HG02571 (cell line): Measurements from ENCODE around the gene ZDHHC18.
"Not testable (repeated sequence)": the region's sequence is repeated elsewhere in the genome, so short reads cannot be mapped to it uniquely, and the experiment has no call there.

Experiments
- ATAC-seq: cut with Tn5 transposase; IDR thresholded peaks from one replicate; pipeline ENCODE4 v1.9.1; 2021; ENCODE audit warnings: mild to moderate bottlenecking, moderate library complexity; ENCODE audit not compliant: unreplicated experiment

Gene ZDHHC18

DNA sequence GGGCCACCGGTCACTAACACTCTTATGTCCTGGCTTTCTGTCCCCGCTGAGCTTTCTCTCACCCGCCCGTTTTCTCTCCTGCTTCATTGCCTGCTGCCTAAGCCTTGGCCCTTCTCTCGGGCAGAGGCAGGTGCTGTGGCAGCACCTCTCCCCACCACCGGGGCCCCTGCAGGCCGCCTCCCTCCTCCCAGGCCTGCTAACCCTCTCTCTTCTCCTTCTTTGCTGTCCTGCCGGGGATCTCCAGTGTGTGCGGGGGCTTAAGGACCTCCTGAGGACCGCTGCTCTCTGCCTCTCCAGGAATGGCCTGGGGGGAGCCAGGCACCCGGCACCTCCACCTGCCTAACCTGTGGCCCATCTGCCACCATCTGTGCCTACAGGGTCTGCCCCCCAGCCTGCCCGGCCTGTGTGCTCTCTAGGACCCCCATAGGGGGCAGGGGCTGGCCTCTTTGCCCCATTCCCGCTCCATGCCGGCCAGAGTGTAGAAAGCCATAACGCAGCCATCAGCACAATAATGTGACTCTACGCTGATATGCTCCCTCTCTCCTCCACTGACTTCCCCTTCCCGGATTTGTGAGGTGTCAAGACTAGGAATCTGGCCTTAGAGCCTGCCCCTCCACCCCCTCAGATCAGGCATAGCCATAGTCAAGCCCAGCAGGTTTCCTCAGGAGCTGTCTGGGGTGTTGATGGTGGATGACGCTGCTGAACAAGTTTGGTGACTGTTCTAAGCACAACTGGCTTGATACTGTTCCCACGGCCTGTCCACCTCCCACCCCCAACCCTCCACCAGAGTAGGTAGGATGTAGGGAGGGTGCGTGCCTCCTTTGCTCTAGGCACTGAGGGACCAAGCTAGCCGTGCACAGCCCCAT, 30.3 kb downstream of the ZDHHC18 start:
- ATAC-seq = no peak

DNA sequence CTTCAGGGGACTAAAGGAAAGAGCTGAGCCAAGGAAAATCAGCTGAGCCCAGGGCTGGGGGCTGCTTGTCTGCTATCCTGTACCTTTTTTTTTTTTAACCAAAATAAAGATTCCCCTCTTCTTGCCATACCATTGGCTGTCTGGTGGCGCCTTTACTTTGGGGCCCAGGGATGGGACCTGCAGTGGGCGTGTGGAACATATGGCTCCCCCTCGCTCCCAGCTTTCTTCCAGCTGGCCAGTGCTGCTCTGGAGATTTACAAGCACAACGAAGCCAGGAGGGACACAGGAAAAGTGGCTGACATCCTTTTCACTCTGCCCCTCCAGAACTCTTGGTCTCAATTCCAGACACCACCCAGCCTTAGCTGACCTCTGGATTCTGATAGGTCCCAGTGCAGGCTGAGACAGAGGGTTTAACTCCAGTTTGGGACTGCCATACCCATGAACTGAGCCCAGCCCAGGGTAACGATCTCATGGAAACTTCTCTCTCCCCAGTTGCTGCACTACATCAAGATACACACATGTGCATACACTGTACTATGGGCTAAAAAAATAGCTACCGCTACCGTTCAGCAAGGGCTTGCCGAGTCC, 31.1 kb downstream of the ZDHHC18 start:
- no peak for ATAC-seq

DNA sequence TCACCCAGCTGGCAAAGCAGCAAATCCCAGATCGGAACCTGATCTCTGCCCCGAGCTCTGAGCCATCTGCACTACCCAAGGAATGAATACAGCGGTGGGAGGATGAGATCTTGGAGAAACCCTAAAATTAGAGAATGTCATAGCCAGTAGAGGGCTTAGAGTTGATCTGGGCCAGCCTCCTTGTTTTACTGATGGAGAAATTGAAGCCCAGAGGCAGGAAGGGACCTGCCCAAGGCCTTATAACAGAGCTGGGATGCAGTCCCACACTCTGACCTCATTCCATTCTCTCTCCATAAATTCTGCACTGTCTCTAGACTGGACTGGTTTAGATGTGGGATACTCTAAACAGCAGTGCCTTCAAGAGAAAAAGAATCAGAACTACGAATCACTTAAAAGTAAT, 31.7 kb downstream of the ZDHHC18 start:
- no peak for ATAC-seq

DNA sequence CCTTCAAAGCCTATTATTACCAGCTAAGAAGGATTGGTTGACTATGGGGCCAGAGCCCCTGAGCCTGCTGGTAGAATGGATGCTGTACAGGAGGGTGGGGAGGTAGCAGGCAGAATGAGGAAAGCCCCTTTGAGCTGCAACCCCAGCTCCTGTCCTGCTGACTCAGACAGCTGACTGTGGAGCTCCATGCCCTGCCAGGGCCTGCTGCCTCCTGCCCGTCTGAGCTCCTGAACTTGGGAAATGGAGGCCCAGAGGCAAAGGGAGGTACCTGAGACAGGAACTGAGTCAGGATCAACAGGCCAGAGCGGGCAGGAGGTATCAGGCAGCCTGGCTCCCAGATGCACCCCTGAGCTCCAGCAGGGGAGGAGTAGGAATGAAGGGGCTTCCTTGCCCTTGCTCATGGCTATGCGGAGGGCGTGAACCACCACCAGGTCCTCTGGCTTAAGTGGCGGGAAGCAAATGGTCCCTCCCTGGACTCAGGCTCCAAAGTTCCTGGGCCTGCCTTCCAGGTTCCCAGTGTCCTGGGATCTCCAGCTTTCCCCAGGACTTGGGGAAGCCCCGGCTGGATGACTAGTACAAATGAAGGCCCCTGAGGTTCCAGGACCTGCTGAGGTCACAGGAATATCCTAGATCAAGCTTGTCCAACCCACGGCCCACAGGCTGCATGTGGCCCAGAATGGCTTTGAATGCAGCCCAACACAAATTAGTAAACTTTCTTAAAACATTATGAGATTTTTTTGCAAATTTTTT, 32.6 kb downstream of the ZDHHC18 start:
- no peak for ATAC-seq

DNA sequence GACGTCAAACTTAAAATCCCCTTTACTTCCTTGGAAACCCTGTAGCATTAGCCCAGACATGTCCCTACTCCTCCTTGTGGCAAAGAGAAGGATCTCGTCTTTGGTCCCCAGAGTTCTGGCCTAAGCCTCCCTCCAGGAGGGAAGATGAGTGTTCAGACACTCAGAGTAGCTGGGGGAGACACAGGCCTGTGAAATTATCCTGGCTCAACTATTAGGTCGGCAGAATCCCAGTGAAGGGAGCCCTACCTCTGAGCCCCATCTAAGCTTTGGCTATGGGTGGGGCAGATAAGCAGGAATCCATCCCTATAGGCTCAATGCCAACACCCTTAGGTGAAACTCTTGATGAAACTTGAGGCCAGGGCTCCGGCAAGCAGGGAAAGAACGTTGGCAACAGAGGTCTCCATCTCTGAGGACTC, 34.8 kb downstream of the ZDHHC18 start:
- ATAC-seq = no peak

DNA sequence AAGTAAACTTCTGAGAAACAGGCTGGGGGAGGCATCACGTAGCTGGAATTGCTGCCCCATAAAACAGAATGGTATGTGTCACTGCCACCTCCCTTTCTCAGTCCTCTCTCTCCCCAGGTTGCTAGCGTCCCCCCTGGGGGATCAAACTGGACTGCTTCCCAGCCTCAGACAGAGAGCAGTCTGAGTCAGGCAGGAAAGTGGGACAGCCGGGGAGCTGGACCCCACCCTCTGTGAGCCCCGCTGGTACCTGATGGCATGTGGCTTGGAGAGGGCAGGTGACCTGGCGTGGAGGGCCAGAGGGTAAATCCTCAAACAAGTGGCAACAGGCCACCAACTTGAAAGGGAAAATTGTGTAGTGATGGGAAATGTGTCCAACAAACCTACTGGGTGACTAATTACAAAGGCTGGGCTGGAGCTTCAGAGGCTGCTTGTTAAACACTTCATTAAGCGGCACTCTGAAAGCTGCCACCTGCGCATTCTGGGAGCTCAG, 35.4 kb downstream of the ZDHHC18 start:
- ATAC-seq = no peak

DNA sequence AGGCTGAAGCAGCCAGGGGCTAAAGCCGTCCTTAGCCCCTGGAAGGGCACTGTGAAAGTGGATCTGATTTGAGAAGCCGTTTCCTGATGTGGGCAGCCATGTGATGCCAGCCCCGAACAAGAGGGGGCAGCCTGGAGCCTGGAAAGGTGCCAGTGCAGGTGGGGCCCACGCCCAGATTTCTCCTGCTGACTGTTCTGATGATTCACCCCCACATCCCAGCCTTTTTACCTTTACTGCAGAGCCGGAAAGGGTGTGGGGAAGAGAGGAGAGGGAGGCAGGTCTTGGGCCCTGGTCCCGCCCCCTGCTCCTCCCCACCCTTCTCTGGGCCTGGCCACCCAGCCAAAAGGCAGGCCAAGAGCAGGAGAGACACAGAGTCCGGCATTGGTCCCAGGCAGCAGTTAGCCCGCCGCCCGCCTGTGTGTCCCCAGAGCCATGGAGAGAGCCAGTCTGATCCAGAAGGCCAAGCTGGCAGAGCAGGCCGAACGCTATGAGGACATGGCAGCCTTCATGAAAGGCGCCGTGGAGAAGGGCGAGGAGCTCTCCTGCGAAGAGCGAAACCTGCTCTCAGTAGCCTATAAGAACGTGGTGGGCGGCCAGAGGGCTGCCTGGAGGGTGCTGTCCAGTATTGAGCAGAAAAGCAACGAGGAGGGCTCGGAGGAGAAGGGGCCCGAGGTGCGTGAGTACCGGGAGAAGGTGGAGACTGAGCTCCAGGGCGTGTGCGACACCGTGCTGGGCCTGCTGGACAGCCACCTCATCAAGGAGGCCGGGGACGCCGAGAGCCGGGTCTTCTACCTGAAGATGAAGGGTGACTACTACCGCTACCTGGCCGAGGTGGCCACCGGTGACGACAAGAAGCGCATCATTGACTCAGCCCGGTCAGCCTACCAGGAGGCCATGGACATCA, 36.5 kb downstream of the ZDHHC18 start, which contains the start of gene SFN:
Gene SFN (plus strand): TSS at position 369 of the 904 bp plus-strand sequence. CDS start 64 bp downstream, at position 433.
- no peak for ATAC-seq

DNA sequence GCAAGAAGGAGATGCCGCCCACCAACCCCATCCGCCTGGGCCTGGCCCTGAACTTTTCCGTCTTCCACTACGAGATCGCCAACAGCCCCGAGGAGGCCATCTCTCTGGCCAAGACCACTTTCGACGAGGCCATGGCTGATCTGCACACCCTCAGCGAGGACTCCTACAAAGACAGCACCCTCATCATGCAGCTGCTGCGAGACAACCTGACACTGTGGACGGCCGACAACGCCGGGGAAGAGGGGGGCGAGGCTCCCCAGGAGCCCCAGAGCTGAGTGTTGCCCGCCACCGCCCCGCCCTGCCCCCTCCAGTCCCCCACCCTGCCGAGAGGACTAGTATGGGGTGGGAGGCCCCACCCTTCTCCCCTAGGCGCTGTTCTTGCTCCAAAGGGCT, 37.2 kb downstream of the ZDHHC18 start:
- ATAC-seq = no peak

DNA sequence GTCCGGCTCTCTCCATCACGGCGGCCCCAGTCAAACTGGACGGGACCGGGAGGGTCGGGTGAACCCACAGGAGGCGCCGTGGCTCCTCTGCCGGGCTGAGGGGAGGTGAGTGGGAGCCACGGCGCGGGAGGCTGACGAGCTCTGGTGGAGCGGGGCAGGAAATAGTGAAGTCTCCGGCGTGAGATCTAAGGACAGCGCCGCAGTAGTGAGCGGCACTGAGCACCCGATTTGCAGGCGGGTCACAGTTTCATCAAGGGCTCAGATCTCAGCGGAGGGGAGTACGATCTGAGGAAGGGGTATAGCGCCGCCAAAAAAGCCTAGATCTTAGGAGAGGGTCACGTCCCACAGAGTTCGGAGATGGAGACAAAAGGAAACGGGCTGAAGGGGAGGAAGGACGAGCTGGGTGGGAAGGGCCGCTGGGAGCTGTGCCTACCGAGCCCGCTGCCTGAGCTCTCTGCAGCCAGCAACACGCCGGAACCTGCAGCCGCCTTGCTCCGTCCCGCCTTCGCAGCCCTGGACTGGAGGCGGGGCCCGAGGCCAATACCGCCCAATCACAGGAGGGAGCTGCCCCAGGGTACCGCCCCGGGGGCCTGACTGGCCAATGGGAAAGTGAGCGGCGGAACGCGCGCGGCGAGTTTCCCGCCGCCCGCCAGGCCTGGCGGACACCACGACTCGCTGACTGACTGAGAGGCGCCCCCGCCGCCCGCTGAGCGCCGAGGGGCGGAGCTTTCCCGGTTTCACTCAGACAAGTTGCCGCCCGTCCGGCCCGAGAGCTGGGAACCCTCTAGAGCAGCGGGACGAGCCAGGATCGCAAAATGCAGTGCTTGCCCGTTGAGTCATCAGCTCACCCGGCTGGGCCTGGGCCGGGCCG, 38.4 kb downstream of the ZDHHC18 start:
- ATAC-seq = peak; percentile 91

DNA sequence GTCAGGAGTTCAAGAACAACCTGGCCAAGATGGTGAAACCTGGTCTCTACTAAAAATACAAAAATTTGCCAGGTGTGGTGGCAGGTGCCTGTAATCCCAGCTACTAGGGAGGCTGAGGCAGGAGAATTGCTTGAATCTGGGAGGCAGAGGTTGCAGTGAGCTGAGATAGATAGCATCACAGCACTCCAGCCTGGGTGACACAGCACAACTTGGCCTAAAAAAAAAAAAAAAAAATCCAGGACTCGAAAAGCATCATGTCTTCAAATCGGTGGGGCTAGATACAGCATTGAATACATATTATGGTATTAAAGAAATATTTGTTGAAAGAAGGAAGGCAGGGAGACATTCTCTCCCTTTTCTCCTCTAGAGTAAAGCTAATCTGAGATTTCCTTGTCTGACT, 46.6 kb downstream of the ZDHHC18 start:
- ATAC-seq = not testable (repeated sequence)

DNA sequence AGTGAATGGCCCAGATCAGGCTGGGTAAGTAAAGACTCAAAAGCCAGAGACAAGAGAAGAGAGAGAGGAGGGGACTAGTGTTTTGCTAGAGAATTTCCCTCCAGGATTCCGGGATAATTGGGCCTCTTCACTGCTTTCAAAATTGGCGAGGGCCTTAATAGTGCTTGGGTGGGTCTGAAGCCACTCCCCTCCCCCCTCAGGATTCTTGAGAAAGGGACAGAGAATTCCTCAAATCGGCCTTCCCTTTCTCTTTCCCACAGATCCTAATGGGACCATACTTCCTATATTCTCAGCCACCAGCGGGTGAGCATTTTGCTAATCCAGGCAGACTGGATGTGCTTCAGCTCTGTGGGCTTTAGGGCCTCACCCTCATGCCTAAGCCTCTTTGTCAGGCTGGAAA, 48.4 kb downstream of the ZDHHC18 start:
- ATAC-seq = no peak

DNA sequence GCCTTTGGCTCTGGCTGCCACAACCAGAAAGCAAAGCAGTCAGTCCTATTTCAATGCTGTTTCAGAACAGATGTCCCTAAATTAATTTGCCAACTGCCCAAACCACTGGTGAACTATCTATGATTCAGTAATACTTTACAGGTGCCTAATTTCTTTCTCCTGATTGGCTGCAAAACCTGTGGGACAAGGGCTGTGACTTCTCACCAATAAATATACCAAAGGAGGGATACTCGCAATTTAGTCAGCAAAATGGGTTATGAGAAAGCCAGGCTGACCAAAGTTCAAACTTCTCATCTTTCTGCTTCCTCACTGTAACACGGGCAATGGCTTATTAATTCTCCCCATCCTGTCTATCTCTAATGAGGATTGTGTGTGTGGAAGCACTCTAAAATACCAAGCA, 50.8 kb downstream of the ZDHHC18 start:
- no peak for ATAC-seq

DNA sequence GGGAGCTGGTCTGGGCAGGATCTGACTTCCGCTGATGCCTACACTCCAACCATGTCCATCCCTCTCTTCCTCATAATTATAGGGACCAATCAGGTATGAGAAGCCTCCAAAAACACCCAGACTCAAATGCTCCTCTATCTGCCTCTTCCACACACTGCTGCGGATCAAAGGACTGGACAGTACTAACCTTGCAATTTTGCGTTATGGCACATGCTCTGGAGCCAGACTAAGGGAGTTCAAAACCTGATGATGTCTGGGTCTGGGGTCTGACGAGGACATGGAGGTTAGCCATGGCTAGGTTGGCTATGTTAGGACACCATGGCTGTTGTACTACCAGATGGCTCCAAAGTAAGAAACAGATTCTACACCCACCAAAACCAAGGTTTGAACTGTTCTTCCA, 53.3 kb downstream of the ZDHHC18 start:
- ATAC-seq = no peak

DNA sequence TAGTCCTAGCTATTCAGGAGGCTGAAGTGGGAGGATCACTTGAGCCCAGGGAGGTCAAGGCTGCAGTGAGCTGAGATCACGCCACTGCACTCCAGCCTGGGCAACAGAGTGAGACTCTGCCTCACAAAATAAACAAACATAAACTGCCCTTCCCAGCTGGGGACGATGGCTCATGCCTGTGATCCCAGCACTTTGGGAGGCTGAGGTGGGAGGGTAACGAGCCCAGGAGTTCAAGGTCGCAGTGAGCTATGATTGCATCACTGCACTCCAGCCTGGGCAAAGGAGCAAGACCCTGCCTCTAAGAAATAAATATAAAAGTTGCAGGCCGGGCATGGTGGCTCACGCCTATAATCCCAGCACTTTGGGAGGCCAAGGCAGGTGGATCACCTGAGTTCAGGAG, 55.1 kb downstream of the ZDHHC18 start:
- ATAC-seq = not testable (repeated sequence)

DNA sequence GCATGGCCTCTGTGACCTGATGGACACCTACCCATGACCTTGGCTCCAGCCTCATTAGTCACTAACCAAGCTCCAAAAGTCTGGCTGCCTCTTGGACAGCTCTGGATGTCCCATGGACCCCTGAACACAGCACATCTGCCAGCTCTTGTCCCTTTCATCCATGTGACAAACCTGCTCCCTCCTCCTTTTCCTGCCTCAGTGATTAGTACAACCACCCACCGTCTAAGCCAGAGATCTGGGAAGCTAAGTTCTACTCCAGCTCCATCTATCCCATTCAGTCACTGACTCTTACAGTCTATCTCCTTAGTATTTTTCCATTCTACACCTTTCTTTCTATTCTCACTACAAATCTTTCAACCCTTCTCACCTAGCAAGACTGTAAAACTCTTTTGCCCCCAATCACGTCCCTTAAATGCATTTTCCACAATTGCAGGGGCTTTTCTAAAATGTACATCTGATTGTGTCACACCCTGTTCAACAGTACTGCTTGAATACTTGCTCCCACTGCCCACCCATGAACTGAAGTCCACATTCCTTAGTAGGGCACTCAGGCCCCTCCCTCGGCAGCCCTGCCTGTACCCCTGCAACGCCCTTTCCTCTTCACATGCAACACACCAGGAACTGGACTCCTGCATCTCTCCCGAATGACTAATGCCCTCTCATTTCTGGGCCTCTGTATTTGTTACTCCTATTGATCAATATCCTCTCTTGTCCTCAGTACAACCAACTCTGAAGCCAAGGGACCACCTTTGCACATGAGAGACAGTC, 56.4 kb downstream of the ZDHHC18 start:
- no peak for ATAC-seq

DNA sequence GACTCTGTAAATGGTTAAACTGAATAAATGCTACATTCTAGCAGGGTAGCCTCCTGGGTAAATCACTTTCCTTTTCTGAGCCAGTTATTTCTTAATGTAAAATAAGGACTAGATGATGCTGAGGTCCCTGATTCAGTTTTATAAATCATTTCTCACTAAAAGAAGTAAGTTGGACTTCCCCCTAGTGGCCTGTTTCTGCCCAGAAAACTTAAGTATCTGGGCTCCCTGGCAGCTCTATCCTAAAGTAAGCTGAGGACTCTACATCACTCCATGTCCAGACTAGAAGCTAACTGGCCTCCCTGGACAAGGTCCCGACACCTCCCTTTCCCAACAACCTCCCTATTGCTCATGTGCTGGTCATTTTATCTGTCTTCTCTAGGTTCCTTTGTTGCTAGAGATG, 60.6 kb downstream of the ZDHHC18 start:
- ATAC-seq = no peak

DNA sequence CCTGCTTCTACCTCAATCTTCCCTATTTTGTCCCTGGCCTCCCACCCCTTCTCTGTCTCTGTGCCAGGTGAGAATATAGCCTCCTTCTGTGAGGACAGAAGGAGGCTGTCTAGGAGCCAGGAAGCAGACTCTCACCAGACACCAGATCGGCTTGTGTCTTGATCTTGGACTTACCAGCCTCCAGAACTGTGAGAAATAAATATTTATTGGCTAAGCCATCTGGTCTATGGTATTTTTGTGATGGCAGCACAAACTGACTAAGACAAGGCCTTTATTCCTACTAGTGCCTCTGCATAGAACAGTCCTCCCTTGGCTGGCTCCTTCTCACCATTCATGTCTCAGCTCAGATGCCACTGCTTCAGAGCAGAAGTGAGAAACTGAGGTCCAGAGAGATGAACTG, 61.7 kb downstream of the ZDHHC18 start:
- no peak for ATAC-seq

DNA sequence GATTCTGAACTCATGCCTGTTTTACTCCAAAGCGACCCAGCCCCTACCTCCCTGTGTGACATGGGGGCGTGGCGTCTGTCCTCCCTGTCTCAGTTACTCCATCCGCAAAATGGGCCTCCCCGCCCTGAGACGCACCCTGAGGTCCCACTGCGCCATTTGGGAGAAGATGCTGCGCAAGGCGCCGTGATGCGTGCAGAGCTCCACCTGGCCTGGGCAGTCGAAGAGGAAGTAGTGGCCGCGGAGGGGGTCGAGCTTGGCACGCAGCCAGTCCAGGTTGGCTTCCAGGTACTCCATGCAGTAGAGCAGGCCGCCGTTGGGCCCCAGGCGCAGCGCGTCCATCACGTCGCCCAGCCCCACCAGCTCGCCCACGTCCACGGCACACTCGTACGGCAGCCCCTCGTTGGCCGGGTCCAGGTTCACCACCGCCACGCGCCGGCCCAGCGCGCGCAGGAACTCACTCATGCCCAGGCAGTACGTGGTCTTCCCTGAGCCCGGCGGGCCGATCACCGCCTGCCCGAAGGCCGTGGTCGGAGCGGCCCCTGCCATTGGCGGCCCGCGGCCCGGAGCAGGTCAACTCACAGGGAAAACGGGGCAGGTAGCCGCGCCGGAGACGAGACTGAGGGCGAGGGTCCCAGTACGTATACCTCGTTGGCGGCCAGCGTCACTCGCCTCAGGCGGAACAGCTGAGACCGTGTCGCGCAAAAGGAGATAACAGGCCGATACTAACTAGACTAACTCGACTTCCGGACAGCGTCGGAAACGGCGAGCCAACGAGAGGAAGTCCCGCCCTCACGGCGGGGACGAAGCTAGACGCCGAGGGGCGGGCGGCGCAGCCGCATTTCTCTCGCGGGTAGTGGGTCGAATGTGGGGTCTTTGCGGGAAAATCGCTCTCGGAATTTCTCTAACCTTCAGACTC, 63.3 kb downstream of the ZDHHC18 start, which contains the start of gene GPN2:
Gene GPN2 (minus strand): TSS at position 733 of the 916 bp plus-strand sequence. CDS start 187 bp downstream, at position 546.
- ATAC-seq = peak; percentile 80
